Neural progenitor cell (in vitro differentiated cells): ENCODE data around the gene ATP13A1.
"Not testable (repeated sequence)": the region's sequence is repeated elsewhere in the genome, so short reads cannot be mapped to it uniquely, and the experiment has no call there.

Experiments used
- EZH2 ChIP-seq: fragments of 200-600 bp; sonication (generic); IDR thresholded peaks from 2 replicates; pipeline ENCODE4 v1.6.1; 2017; ENCODE audit warnings: antibody characterized with exemption, mild to moderate bottlenecking, moderate library complexity
- EZH2phosphoT487 ChIP-seq: fragments of 200-600 bp; sonication (generic); IDR thresholded peaks from 2 replicates; pipeline ENCODE4 v1.6.1; 2017; ENCODE audit warnings: antibody characterized with exemption
- TF ChIP-seq, protein P1 (sequence below): fragments of 200-600 bp; sonication (generic); IDR thresholded peaks from 2 replicates; pipeline ENCODE4 v1.5.1; 2017; ENCODE audit warnings: antibody characterized with exemption, mild to moderate bottlenecking

GRCh38 chr19:19689023-19689422 is 25.5 kb upstream of the ATP13A1 start:
- not testable (repeated sequence) for TF ChIP-seq EZH2, EZH2phosphoT487
- TF ChIP-seq, protein P1, sequence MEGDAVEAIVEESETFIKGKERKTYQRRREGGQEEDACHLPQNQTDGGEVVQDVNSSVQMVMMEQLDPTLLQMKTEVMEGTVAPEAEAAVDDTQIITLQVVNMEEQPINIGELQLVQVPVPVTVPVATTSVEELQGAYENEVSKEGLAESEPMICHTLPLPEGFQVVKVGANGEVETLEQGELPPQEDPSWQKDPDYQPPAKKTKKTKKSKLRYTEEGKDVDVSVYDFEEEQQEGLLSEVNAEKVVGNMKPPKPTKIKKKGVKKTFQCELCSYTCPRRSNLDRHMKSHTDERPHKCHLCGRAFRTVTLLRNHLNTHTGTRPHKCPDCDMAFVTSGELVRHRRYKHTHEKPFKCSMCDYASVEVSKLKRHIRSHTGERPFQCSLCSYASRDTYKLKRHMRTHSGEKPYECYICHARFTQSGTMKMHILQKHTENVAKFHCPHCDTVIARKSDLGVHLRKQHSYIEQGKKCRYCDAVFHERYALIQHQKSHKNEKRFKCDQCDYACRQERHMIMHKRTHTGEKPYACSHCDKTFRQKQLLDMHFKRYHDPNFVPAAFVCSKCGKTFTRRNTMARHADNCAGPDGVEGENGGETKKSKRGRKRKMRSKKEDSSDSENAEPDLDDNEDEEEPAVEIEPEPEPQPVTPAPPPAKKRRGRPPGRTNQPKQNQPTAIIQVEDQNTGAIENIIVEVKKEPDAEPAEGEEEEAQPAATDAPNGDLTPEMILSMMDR, result not testable (repeated sequence)
